ENCODE data around the gene PTPRR. TPM values are rescaled to one million over a fixed set of nuclear protein-coding genes. Genes with fewer than 3 reads are reported as not detected.

PTPRR gene, protein sequence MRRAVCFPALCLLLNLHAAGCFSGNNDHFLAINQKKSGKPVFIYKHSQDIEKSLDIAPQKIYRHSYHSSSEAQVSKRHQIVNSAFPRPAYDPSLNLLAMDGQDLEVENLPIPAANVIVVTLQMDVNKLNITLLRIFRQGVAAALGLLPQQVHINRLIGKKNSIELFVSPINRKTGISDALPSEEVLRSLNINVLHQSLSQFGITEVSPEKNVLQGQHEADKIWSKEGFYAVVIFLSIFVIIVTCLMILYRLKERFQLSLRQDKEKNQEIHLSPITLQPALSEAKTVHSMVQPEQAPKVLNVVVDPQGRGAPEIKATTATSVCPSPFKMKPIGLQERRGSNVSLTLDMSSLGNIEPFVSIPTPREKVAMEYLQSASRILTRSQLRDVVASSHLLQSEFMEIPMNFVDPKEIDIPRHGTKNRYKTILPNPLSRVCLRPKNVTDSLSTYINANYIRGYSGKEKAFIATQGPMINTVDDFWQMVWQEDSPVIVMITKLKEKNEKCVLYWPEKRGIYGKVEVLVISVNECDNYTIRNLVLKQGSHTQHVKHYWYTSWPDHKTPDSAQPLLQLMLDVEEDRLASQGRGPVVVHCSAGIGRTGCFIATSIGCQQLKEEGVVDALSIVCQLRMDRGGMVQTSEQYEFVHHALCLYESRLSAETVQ
- 0.96 TPM in 1 of 2 replicates, not detected in the other for total RNA-seq

DNA sequence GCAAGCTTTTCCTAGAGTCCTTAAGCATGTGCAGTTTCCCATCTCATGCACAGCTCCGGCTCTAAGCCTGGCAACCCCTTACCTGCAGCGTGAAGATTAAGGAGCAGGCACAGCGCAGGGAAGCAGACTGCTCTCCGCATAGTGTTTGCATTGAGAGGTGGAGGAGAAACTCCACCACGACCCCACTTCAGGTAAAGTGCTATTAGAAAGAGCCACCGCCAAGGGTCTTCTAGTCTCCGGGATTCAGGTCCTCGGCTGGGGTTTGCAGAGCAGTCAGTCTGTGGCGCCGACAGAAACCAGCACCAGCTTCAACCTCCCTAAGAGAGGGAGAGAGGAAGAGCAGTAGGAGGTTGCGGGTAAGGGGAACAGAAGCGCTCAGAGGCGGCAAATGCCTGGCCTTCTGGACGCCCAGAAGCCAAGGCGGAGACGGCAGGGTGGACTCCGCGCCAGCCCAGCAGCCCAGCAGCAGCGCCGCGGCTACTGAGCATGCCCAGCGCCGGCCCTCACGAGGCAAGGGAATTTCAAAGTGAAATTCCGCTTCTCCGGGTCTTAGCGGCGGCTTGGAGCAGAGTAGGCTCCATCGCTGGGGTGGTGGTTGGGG lies at the start of gene PTPRR:
Gene PTPRR, minus strand, starts transcription at position 488 of the 601 bp plus-strand sequence. Its CDS starts 348 bp downstream, at position 140.

DNA sequence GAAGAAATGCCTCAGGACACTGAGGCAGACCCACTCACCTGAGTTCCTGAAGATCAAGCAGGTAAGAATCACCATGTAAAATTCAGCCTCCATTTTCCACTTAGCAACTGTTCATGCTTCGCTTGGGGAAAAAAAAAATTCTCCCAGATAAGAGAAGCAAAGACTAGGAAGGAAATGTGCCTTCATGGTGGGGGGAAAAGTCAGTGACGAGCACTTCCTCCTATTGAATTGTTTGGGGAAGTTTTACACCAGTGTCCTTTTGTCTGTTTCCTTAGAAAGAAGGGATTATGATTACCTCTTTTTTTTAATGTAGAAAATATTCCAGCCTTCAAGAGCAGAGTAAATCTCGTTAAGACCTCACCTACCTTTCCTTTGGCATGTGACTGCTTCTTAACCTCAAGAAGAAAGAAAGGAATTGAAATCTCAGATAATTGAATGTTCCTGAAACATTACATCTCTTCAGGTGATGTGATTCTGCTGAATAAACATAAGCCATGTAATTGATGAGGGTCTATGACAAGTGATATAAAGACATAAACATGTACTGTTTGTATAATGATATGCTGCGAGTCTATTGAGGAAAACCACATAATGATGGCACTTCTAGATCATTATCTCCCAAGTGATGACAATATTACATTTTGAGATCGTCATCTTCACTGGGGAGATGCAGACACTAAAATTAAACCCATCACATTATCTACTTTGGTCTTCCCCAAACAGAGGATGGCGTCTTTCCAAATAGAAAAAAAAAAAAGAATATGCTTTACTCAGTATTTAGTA lies 283.0 kb downstream of the PTPRR start, which contains the start of gene PTPRB:
Gene PTPRB, minus strand, starts transcription at position 127 of the 783 bp plus-strand sequence. Its CDS starts 34 bp downstream, at position 93.

Other genes starting within 250 kb of the PTPRR start
- gene TSPAN8, start 237.3 kb upstream of the PTPRR start, total RNA-seq, result not detected in 2 replicates

Data from tracheal epithelial cell (primary cell).